ENCODE data around the gene HTT. TPM values are rescaled to one million over a fixed set of nuclear protein-coding genes. Genes with fewer than 3 reads are reported as not detected.

The HTT gene
- total RNA-seq, 2 experiments from 2014 or later: 57.6 to 69.8 TPM

DNA sequence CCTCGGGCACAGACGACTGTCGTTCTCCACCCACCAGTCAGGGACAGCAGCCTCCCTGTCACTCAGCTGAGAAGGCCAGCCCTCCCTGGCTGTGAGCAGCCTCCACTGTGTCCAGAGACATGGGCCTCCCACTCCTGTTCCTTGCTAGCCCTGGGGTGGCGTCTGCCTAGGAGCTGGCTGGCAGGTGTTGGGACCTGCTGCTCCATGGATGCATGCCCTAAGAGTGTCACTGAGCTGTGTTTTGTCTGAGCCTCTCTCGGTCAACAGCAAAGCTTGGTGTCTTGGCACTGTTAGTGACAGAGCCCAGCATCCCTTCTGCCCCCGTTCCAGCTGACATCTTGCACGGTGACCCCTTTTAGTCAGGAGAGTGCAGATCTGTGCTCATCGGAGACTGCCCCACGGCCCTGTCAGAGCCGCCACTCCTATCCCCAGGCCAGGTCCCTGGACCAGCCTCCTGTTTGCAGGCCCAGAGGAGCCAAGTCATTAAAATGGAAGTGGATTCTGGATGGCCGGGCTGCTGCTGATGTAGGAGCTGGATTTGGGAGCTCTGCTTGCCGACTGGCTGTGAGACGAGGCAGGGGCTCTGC, 166.5 kb downstream of the HTT start:
- H3K27ac Mint-ChIP-seq: no peak overlapping the region
- CTCF ChIA-PET: interaction anchor here (1.0 kb wide), 1 partner anchor 134 kb away, joined by 3 read pairs; no protein-coding TSS in a partner anchor

DNA sequence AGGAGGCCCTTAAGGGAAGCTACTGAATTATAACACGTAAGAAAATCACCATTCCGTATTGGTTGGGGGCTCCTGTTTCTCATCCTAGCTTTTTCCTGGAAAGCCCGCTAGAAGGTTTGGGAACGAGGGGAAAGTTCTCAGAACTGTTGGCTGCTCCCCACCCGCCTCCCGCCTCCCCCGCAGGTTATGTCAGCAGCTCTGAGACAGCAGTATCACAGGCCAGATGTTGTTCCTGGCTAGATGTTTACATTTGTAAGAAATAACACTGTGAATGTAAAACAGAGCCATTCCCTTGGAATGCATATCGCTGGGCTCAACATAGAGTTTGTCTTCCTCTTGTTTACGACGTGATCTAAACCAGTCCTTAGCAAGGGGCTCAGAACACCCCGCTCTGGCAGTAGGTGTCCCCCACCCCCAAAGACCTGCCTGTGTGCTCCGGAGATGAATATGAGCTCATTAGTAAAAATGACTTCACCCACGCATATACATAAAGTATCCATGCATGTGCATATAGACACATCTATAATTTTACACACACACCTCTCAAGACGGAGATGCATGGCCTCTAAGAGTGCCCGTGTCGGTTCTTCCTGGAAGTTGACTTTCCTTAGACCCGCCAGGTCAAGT, 167.5 kb downstream of the HTT start:
- DNase-seq: no peak
- no peak overlapping the region for H3K27ac Mint-ChIP-seq
- H3K36me3 Mint-ChIP-seq: peaks cover 4% of the 10 kb centered on the region
- peaks cover 11% of the 10 kb centered on the region for H3K4me1 Mint-ChIP-seq (ENCODE audit: low read depth)
- ChIA-PET CTCF (interaction anchor here (1.0 kb wide), 1 partner anchor 135 kb away, joined by 3 read pairs; no protein-coding TSS in a partner anchor), POLR2A (no interaction called here)
- no peak overlapping the region for H3K4me3 Mint-ChIP-seq
- H3K9me3 Mint-ChIP-seq: no peaks in the 10 kb centered on the region
- H3K27me3 Mint-ChIP-seq: no peaks in the 10 kb centered on the region
- intact Hi-C loops (cut with micrococcal nuclease): no loop called here

More for the DNA sequence above, 166.5 kb downstream of the HTT start:
- H3K4me1 Mint-ChIP-seq (ENCODE audit: low read depth): peaks cover 11% of the 10 kb centered on the region
- DNase-seq: no peak
- POLR2A ChIA-PET: no interaction called here
- no peaks in the 10 kb centered on the region for H3K27me3 Mint-ChIP-seq
- H3K4me3 Mint-ChIP-seq: no peak overlapping the region
- peaks cover 4% of the 10 kb centered on the region for H3K36me3 Mint-ChIP-seq
- H3K9me3 Mint-ChIP-seq: no peaks in the 10 kb centered on the region
- intact Hi-C loops (cut with micrococcal nuclease): no loop called here

DNA sequence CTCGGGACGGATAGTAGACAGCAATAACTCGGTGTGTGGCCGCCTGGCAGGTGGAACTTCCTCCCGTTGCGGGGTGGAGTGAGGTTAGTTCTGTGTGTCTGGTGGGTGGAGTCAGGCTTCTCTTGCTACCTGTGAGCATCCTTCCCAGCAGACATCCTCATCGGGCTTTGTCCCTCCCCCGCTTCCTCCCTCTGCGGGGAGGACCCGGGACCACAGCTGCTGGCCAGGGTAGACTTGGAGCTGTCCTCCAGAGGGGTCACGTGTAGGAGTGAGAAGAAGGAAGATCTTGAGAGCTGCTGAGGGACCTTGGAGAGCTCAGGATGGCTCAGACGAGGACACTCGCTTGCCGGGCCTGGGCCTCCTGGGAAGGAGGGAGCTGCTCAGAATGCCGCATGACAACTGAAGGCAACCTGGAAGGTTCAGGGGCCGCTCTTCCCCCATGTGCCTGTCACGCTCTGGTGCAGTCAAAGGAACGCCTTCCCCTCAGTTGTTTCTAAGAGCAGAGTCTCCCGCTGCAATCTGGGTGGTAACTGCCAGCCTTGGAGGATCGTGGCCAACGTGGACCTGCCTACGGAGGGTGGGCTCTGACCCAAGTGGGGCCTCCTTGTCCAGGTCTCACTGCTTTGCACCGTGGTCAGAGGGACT, 168.8 kb downstream of the HTT start:
- ChIA-PET POLR2A (no interaction called here), CTCF (no interaction called here)
- Mint-ChIP-seq H3K4me1 (ENCODE audit: low read depth) (peaks cover 11% of the 10 kb centered on the region), H3K4me3 (no peak overlapping the region), H3K27me3 (no peaks in the 10 kb centered on the region), H3K36me3 (peaks cover 2% of the 10 kb centered on the region), H3K27ac (no peak overlapping the region), H3K9me3 (no peaks in the 10 kb centered on the region)
- peak; percentile 36 for DNase-seq
- intact Hi-C loops (cut with micrococcal nuclease): no loop called here

DNA sequence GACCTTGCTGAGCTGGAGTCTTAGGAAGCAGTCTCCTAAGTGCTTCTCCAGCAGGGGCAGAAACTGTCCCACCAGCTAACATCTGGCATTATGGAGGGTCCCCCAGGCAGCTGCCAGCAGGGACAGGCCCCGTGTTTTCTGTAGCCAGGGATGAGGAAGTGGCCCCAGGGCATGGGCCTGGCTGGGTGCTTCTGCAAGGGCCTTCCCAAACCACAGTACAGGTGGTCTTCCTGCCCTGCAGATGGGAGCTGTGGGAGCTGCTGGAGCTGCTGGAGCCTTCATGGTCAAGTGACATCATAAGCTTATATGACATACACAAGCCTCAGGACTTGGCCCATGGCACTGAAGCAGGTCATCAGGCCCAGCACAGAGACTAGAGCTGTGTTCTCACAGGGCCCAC, 169.5 kb downstream of the HTT start:
- peaks cover 11% of the 10 kb centered on the region for H3K4me1 Mint-ChIP-seq (ENCODE audit: low read depth)
- no peaks in the 10 kb centered on the region for H3K36me3 Mint-ChIP-seq
- ChIA-PET CTCF (no interaction called here), POLR2A (no interaction called here)
- intact Hi-C loops (cut with micrococcal nuclease): no loop called here
- H3K27me3 Mint-ChIP-seq: no peaks in the 10 kb centered on the region
- H3K27ac Mint-ChIP-seq: no peak overlapping the region
- H3K4me3 Mint-ChIP-seq: no peak overlapping the region
- no peaks in the 10 kb centered on the region for H3K9me3 Mint-ChIP-seq
- no peak for DNase-seq

DNA sequence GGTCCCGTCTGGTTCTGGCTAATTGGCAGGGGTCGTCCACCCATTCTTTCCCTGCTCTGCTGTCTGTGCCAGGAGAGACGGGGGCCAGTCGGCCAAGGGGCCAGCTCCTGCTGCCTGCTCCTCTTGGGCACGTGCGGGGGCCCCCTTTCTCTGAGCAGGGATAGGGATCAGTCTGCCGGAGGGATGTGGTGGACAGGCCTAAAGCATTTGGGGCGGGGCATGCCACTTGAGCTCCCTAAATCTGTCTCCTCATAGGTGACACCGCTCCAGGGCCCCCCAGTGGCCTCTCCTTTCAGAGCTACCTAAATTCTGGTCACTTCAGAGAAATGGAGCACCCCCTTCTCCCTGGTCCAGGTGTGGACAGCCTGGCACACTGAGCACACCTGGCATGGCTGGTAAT, 170.3 kb downstream of the HTT start:
- Mint-ChIP-seq H3K27ac (no peak overlapping the region), H3K4me1 (ENCODE audit: low read depth) (peaks cover 11% of the 10 kb centered on the region), H3K27me3 (no peaks in the 10 kb centered on the region), H3K9me3 (no peaks in the 10 kb centered on the region), H3K36me3 (no peaks in the 10 kb centered on the region), H3K4me3 (no peak overlapping the region)
- intact Hi-C loops (cut with micrococcal nuclease): no loop called here
- POLR2A ChIA-PET: no interaction called here
- no peak for DNase-seq
- CTCF ChIA-PET: no interaction called here

DNA sequence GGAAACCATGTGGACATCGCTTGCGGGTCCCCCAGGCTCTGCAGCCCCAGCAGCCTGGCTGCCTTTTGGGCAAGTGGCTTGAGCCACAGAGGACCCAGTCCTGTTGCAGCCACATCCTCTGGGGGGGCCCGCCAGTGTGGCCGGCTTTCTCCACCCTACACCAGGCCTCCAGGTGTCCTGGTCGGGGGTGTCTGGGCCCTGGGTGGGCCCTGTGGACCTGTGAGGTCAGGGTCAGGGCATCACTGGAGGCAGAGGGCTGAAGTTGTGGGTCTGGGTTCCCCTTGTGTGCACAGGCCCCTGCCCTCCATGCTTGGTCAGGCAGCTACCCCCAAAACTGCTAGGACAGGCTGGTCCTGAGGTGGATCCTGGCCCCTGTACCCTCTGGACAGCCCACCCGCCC, 171.2 kb downstream of the HTT start:
- Mint-ChIP-seq H3K27ac (no peak overlapping the region), H3K4me3 (no peak overlapping the region), H3K4me1 (ENCODE audit: low read depth) (peaks cover 11% of the 10 kb centered on the region), H3K27me3 (no peaks in the 10 kb centered on the region), H3K36me3 (no peaks in the 10 kb centered on the region), H3K9me3 (no peaks in the 10 kb centered on the region)
- intact Hi-C loops (cut with micrococcal nuclease): no loop called here
- DNase-seq: no peak
- ChIA-PET POLR2A (no interaction called here), CTCF (no interaction called here)

DNA sequence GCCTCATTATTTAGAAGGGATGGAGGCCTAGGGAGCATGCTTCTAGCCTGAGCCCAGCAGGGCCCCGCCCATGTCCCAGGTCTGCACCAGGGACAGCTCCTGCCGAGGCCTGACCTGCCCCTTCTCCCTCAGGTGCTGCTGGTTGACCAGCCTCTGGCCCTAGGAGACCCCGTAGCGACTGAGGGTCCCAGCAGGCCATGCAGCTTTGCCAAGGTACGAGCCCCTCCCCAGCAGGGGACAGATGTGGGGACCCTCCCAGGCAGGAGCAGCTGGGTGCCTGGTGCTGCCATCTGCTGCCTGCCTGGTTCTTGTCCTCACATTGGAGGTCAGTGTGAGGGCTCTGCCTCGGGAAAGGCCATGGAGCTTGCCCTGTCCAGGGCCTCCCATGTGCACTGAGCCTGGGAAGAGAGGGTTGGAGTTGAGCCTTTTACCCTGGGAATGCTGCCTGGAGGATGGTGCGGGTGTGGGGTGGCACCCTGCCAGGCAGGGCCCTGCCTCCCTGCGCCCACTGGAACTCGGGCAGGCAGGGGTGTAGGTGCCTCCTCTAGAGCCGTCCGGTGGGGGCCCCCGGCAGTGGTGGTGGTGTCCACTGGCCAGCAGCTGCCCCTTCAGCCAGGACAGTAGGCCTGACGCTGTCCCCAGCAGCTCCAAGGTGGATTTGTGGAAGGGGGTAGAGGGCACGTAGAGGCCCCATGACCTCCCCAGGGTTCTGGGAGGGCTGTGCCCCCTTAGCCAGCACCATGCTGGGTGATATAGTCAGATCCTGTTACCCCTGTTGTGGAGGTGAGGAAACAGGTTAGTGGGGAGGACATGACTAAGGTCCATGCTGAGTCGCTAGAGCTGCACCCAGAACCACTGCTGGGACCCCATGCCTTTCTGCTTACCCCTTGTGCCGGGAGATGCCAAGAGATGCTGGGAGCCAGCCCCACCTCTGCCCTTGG, 172.2 kb downstream of the HTT start:
- Mint-ChIP-seq H3K27me3 (no peaks in the 10 kb centered on the region), H3K36me3 (no peaks in the 10 kb centered on the region), H3K9me3 (no peaks in the 10 kb centered on the region), H3K4me3 (no peak overlapping the region), H3K27ac (no peak overlapping the region), H3K4me1 (ENCODE audit: low read depth) (peaks cover 11% of the 10 kb centered on the region)
- intact Hi-C loops (cut with micrococcal nuclease): no loop called here
- ChIA-PET CTCF (no interaction called here), POLR2A (no interaction called here)
- no peak for DNase-seq

DNA sequence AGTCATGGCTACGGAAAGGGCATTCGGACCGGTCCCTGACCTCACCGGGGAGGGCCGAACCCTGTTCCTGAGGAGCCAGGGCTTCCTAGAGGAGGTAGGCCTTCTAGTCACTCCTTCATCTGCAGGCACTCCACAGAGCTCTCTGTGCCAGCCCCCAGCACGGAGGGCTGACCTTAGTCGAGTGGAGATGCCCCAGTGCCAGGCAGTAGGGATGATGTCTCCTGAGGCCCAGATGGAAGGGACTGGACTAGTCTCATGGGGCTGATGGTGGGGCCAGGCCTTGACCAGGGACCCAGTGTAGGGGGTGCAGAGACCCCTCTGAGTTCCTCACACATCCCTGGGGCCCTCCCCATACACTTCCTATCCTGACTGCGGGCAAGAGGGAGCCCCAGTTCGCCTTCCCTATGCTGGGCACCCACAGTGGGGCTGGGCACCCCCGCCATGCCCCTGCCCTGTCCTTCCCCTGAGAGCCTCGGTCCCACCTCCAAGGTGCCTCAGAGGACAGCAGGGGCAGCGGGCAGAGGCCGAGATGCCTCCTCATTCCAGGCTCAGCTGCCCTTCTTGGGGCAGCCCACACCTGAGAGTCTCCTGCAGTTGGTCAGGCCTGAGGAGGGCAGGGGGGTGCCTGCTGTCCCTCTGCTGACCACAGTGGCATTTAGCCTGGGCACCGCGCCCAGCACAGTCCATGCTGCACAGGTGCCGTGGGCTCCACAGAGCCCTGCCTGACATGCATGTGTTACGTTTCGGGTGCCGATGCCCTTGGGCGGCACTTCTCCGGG, 173.1 kb downstream of the HTT start:
- Mint-ChIP-seq H3K36me3 (no peaks in the 10 kb centered on the region), H3K4me3 (no peak overlapping the region), H3K27me3 (no peaks in the 10 kb centered on the region), H3K9me3 (no peaks in the 10 kb centered on the region), H3K27ac (no peak overlapping the region), H3K4me1 (ENCODE audit: low read depth) (peaks cover 6% of the 10 kb centered on the region)
- intact Hi-C loops (cut with micrococcal nuclease): no loop called here
- no peak for DNase-seq
- POLR2A ChIA-PET: no interaction called here
- CTCF ChIA-PET: no interaction called here

DNA sequence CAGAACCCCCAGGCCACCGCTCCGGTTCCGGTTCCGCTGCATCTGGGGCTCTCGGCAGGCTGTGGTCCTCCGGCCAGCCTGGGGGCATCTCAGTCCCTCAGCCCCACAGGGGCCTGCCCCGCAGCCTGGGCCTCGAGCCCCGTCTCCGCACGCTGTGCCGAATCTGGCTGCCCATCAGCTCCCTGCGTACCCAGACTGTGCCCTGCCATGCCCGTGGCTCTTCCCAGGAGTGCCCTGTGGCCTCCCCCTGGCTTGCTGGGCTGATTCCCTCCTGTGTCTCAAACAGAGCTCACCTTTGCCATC, 173.6 kb downstream of the HTT start:
- Mint-ChIP-seq H3K27ac (no peak overlapping the region), H3K4me3 (no peak overlapping the region), H3K36me3 (no peaks in the 10 kb centered on the region), H3K9me3 (no peaks in the 10 kb centered on the region), H3K4me1 (ENCODE audit: low read depth) (peaks cover under 1% of the 10 kb centered on the region), H3K27me3 (no peaks in the 10 kb centered on the region)
- DNase-seq: no peak
- CTCF ChIA-PET: no interaction called here
- intact Hi-C loops (cut with micrococcal nuclease): no loop called here
- POLR2A ChIA-PET: no interaction called here

DNA sequence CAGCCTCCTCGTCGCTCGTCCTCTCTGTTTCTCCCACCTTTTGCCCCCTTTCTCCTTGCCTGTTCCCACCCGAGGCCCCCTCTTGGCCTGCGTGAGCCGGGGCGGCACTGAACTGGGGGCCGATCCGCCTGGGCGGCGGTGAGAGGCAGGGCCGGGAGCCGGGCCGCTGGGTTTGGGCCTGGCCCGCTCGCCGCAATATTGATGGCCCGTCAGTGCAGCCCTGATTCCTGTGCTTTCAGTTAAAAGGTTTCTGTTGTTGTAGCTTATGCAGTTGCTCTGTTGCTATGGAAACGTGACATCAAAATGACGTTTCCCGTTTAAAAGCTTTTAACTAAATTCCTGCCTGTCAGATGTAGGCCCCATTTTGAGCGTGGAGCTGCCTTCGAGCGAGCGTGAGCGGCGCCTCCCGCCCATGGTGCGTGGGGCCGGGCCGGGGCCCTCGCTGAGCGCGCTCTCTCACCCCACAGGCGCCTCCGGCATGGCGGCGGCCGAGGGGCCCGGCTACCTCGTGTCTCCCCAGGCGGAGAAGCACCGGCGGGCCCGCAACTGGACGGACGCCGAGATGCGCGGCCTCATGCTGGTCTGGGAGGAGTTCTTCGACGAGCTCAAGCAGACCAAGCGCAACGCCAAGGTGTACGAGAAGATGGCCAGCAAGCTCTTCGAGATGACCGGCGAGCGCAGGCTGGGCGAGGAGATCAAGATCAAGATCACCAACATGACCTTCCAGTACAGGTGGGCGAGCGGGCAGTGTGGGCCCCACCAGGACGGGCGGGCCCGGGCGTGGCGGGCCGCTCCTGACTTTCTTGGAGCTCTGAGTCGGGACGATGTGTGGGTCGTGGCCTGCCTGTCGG, 174.6 kb downstream of the HTT start, which contains the start of gene MSANTD1:
Gene MSANTD1, plus strand, starts transcription at position 349 of the 851 bp plus-strand sequence. Its CDS starts 64 bp downstream, at position 413.
- Mint-ChIP-seq H3K27me3 (no peaks in the 10 kb centered on the region), H3K36me3 (no peaks in the 10 kb centered on the region), H3K4me3 (no peak within 1 kb of the TSS), H3K9me3 (no peaks in the 10 kb centered on the region), H3K27ac (no peak within 1 kb of the TSS), H3K4me1 (ENCODE audit: low read depth) (no peaks in the 10 kb centered on the region)
- ChIA-PET POLR2A (no interaction called here), CTCF (no interaction called here)
- intact Hi-C loops (cut with micrococcal nuclease): no loop called here
- DNase-seq: no peak

DNA sequence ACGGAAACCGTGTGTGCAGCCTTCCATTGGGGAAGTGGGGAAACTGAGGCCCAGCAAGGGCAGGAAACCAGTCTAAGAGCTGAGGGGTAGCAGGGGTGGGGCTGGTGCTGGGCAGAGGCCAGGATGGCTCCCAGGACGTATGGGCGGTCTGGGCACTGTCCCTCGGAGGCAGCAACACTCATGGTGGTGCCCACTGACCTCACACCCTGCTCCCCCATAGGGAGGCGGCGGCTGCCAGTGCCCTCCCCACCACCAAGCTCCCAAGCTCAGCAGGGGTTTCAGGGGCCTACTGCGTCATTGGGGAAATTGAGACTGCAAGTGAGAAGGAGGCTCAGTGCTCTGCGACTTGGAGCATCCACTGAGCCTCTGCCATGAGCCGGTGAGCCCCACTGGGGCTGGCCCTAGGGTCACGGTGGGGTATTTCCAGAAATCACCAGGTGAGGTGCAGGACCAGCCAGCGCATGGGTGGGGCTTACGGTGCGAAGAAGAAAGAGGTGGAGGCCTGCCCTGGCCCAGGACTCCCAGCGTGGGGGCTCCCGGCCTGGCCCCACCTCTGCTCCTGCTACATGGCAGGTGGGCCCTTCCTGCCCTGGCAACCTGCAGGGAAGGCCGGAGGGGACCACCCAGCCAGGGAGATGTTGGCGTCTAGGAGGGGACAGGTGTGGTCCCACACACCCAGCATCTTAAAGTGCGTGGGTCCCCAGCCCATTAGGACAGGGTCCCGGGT, 175.4 kb downstream of the HTT start:
- POLR2A ChIA-PET: no interaction called here
- Mint-ChIP-seq H3K4me3 (no peak overlapping the region), H3K27ac (no peak overlapping the region), H3K4me1 (ENCODE audit: low read depth) (no peaks in the 10 kb centered on the region), H3K27me3 (no peaks in the 10 kb centered on the region), H3K36me3 (no peaks in the 10 kb centered on the region), H3K9me3 (no peaks in the 10 kb centered on the region)
- intact Hi-C loops (cut with micrococcal nuclease): no loop called here
- no peak for DNase-seq
- CTCF ChIA-PET: no interaction called here
